ENCODE results near the gene EXPH5.
A peak's percentile ranks its signal among the peaks of the same experiment; 100 is the strongest.
"Not testable (repeated sequence)": the region's sequence is repeated elsewhere in the genome, so short reads cannot be mapped to it uniquely, and the experiment has no call there.

EXPH5 gene

DNA sequence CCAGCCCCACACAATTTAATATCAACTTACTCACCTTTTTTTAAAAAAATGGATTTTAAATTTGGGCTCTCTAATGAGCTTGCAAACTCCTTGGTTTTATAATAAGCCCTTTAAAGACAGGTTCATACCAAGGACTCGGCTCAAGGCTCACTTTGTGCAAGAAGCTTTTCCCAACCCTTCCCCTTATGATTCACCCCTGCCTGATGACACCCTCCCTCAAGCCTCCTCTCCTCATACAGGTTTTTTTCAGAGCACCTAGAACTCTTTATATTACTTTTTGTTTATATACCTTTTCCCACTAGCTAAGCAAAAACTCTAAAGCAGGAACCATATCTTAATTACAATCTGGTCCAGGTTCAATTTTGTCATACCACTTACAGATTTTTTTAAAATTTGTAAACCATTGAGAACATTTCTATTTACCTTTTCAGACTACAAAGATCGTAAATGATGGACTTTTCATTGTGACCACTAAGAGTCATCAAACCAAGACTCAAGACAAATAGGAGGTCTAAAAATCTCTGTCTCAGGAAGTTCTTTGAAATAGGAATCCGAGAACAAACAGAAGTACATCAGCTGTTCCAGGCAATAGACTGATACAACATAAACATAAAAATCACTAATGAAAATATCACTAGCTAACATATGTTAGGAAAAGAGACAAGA lies 13.1 kb upstream of the EXPH5 start:
- no peak for DNase-seq (ENCODE audit: low read depth in 2 of 2, low spot score in 1 of 2)

DNA sequence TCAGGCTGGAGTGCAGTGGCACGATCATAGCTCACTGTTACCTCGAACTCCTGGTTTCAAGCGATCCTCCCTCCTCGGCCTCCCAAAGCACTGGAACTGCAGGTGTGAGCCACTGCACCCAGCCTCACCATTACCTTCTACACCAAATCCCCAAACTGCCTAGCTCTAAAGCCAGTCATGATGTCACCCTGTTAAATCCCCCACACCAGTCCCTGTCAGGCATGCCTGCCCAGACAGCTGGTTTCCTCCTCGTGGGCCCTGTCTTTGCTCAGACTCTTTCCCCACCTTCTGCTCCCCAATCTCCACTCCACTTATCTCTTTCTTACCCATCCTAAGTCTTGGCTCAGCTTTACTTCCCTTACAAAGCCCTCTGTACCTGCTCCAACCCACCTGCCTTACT lies 12.5 kb upstream of the EXPH5 start:
- DNase-seq (ENCODE audit: low read depth in 2 of 2, low spot score in 1 of 2), result no peak

DNA sequence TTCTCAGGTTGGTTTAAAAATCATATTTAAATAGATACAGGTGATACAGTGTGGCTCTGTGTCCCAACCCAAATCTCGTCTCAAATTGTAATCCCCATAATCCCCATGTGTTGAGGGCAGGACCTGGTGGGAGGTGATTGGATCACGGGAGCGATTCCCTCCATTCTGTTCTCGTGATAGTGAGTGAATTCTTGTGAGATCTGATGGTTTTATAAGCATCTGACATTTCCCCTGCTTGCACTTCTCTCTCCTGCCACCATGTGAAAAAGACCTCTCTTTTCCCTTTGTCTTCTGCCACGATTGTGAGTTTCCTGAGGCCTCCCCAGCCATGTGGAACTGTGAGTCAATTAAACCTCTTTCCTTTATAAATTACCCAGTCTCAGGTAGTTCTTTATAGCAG lies 9.2 kb upstream of the EXPH5 start:
- DNase-seq (ENCODE audit: low read depth in 2 of 2, low spot score in 1 of 2), result not testable (repeated sequence)

DNA sequence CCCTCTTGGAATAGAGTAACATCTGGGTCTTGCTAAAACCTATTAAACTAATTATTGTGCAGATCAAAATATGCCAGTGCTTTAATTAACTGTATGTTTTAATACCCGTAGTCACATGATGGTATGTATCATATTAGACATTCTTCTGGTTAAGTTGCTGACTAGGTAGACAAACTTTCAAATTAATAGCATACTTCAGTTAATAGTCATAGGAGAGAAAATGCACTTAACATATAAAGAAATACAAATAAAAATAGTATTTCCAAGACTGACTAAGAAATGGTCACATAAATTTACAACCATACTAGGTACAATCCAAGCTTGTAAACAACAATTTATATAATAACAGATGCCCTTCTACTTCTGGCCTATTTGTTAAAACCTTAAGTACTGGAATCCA lies 7.6 kb upstream of the EXPH5 start:
- DNase-seq (ENCODE audit: low read depth in 2 of 2, low spot score in 1 of 2), result no peak

DNA sequence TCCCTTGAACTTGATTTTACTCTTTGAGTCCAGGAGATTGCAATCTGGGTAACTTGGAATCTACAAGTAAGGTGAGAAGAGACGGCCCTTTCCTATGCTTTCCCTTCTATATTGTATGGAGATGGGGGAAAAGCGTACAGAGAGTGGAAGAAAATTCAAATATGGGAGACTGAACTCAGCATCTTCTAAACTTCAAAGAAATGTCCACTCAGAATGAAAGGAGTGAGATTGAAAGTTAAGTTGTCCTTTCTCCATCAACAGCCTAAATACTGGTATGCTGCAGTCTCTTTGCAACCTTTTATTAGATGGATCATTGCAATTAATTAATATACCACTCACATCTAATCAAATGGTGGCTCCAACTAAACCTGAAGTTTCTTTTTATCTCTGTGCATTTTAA lies 6.4 kb upstream of the EXPH5 start:
- no peak for DNase-seq (ENCODE audit: low read depth in 2 of 2, low spot score in 1 of 2)

DNA sequence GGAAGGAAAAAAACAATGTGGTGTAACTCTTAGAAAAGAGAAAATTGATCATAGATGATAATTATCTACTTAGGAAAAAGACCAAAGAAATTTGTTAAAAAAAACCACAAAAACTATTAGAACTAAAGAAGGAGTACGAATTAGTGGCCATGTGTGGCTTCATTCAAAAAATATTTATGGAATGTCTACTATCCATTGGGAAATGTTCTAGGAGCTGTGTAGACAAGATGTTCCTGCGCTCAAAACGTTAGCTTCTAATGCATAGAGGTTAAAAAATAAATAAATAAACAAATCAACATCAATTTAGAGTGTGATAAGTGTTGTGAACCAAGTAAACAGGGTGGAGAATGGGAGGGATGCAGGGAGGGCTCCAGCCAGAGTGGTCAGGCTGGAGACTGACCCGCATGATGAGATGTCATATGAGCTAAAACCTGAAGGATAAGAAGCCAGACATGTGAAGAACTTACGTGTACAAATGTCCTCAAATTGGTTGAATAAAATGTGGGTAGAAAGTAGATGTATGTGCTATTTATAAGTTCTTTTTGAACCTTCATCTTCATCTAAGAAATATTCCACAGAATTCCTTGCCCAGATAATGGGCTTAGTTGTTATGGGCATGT lies 4.3 kb upstream of the EXPH5 start:
- DNase-seq (ENCODE audit: low read depth in 2 of 2, low spot score in 1 of 2), result no peak

DNA sequence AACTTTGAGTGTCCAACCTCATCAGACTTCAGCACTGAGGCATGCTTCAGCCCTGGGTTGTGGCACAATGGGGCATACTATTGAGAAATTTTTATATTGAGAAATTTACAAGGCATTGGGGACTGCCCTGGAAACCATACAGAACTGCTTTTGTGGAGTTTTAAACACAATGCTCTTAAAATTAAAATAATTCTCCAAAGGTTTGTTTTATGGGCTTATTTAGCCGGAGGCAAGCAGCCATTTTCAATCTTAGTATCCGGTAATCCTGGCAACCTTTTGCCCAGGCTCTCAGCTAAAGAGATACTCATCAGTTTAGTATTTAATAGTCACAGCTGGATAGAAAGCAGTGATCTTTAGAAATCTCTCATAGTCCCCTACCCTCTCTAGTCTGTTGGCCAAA lies 3.1 kb upstream of the EXPH5 start:
- DNase-seq (ENCODE audit: low read depth in 2 of 2, low spot score in 1 of 2), result no peak

DNA sequence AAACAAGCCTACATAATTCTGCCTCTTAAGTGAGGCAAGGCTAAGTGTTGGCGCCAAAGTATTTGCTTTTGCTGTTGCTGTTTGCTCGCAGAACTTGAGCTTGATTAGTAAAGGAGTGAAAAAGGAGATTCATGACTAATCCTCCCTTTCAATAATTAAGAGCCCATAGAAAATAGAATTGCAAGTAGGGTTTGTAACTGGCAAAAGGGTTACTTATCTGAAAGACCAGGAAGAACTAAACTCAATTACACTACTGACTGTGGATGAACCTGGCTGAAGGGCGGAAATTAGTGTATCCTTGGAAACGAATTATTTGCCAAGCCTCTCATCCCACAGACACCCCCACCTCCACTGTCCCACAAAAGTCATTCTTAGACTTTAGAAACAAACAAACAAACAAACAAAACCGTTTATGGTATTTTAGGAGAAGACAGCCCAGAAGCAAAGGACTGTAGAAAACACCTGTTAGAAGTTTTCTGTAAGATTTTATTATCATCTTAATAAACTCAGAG lies 411 bp upstream of the EXPH5 start:
- no peak for DNase-seq (ENCODE audit: low read depth in 2 of 2, low spot score in 1 of 2)

DNA sequence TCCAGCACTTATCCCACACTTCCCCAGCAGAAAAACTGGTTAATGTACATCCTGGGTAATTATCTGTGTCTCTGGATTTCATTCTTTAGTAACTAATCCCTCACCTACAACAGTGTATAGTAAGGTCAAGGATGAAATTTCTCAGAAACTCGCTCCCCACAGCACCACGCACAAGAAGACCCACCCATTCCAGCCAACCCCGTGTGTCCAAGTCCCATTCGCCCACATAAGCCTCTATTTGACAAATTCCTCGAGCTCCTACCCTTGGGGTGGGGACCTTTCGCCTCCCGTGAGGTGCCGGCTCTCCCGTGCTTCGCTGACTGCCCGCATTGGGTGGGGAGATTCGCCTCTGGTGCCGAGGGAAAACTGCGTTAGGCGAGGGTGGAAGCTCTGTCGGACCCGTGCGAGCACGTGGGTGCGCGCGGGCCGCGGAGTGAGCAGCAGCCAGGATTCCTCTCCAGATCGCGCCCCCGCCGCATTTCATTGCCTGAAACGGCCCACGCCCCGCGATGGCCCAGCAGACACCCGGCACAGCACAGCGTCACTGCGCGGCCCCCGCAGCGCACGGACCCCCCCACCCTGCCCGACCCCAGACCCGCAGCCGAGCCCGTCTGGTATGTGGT lies 866 bp downstream of the EXPH5 start:
- peak; percentile 9 to 22 for DNase-seq (ENCODE audit: low read depth in 2 of 2, low spot score in 1 of 2)

DNA sequence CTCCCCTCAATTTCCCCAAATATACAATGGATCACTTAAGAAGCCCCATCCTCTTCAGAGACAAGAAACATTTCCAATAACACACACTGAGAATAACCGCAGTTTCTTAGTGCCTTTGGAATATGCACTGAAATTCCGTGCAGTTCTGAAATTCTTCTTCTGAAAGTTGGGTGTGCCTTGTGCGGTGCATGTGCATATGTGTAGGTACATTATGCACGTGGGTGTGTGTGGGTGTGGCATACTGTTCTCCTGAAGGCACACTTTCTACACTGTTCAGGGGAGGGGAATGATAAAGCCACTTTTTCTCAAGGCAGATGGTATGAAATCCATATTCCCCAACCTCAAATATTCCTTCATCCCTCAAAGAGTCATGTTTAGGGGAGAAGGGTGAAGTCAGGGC lies 1.7 kb downstream of the EXPH5 start:
- no peak for DNase-seq (ENCODE audit: low read depth in 2 of 2, low spot score in 1 of 2)

DNA sequence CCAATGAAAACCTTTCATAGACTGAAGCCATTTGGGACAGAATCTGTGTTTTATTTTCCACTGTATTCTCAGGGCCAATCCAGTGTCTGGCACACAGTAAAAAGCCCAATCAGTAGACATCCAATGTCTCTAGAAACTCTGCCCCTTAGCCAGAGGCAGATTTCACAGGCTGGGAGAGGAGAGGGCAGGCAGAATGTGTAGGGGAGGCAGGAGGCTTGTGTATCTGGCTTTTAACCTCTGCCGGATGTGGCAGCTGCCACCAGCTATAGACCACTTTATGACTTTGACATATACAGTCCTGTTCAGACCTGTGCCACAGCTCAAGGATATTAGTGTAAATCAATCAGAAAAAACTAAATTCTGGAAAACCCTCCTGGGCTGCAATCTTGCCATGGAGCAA lies 4.4 kb downstream of the EXPH5 start:
- DNase-seq (ENCODE audit: low read depth in 2 of 2, low spot score in 1 of 2), result no peak

DNA sequence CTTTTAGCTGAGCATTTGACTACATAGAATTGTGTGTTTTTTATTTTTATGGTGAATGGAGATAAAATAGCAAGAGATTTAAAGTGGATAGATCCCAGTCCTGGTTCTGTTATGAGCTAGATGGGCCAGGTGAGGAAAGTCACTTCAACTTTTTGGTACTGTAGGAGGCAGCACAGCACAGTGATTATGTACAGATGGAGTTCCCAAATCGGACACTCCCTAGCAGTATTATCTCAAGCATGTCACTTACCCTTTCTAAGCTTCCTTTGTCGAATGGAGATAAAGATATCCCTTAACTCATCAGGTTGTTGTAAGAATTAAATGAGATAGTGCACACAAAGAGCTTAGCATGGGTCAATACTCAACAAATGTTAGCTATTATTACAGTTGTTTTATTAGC lies 5.3 kb downstream of the EXPH5 start:
- no peak for DNase-seq (ENCODE audit: low read depth in 2 of 2, low spot score in 1 of 2)

DNA sequence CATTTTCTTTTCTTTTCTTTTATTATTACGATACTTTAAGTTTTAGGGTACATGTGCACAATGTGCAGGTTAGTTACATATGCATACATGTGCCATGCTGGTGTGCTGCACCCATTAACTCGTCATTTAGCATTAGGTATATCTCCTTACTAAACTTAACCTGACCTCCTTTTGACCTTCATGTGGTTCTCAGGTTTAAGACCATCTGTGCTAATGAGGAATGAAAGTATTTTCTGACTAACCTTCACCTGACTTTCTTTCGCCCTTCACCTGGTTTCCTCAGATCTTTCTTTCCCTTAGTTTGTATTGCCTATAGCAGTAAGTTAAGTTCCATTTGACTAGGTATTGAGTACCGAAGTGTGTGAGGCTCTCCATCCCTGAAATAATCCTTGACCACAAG lies 6.5 kb downstream of the EXPH5 start:
- no peak for DNase-seq (ENCODE audit: low read depth in 2 of 2, low spot score in 1 of 2)

DNA sequence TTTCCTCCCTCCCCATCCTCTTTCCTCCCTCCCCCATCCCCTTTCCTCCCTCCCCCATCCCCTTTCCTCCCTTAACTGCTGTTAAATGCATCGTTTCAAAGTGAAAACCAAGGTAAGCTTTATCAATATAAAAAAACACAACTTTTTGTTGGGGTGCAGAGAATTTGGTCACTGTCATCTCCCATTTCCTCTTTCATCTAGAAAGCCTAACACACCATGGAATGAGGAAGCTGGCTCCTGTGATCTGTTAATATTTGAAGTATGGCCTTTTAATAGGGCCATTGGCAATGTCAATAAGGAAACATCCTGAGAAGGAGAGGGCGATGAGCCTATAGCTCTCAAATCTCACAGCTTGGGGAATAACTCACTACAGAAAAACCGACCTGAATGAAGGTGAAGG lies 7.0 kb downstream of the EXPH5 start:
- no peak for DNase-seq (ENCODE audit: low read depth in 2 of 2, low spot score in 1 of 2)

DNA sequence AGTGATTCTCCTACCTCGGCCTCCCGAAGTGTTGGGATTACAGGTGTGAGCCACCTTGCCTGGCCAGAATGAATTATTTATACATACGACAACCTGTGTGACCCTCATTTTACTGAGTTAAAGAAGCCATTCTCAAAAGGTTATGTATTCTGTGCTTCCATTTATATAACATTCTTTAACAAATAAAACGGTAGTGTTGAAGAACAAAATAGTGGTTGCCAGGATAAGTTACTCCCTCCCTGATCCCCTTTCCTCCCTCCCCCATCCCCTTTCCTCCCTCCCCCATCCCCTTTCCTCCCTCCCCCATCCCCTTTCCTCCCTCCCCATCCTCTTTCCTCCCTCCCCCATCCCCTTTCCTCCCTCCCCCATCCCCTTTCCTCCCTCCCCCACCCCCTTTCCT lies 7.4 kb downstream of the EXPH5 start:
- not testable (repeated sequence) for DNase-seq (ENCODE audit: low read depth in 2 of 2, low spot score in 1 of 2)

DNA sequence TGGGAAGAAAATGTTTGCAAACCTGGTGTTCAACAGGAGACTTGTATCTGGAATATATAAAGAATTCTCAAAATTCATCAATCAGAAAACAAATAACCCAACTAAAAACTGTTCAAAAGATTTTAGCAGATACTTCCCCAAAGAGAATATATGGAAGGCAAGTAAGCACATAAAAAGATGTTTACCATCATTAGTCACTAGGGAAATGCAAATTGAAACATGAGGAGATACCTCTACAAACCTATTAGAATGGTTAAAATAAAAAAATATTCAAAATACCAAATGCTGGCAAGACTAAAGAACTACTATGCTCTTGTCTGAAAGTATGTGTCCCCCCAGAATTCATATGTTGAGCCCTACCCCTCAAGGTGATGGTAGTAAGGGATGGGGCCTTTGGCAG lies 8.6 kb downstream of the EXPH5 start:
- no peak for DNase-seq (ENCODE audit: low read depth in 2 of 2, low spot score in 1 of 2)

DNA sequence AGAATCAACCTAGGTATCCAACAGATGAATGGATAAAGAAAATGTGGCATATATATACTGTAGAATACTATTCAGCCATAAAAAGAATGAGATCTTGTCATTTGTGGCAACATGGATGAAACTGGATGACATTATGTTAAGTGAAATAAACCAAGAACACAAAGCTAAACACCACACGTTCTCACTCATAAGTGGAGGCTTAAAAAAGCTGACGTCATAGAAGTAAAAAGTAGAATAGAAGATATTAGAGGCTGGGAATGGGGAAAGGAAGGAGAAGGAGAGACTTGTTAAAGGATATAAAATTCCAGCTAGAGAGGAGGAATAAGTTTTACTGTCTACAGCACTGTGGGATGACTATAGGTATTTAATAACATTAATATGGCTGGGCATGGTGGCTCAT lies 12.9 kb downstream of the EXPH5 start:
- no peak for DNase-seq (ENCODE audit: low read depth in 2 of 2, low spot score in 1 of 2)

DNA sequence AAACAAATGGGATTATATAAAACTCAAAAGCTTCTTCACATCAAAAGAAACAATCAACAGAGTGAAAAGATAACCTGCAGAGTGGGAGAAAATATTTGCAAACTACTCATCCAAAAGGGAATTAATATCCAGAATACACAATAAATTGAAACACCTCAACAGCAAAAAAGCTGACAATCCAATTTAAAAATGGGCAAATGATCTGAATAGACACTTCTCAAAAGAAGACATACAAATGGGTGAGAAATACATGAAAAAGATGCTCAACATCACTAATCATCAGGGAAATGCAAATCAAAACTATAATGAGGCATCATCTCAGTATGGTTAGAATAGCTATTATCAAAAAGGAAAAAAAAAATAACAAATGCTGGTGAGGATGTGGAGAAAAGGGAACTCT lies 13.5 kb downstream of the EXPH5 start:
- no peak for DNase-seq (ENCODE audit: low read depth in 2 of 2, low spot score in 1 of 2)

DNA sequence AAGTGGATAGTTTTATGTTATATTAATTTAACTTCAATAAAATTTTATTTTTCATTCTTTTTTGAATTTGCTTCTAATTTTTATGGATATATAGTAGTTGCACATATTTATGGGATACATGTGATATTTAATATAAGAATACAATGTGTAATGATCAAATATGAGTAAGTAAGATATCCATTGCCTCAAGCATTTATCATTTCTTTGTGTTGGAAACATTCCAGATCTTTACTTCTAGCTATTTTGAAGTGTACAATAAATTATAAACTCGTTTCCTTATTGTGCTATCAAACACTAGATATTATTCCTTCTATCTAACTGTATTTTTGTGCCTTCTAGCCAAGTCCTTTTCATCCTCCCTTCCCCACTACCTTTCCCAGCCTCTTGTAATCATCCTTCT lies 17.0 kb downstream of the EXPH5 start:
- DNase-seq (ENCODE audit: low read depth in 2 of 2, low spot score in 1 of 2), result no peak

DNA sequence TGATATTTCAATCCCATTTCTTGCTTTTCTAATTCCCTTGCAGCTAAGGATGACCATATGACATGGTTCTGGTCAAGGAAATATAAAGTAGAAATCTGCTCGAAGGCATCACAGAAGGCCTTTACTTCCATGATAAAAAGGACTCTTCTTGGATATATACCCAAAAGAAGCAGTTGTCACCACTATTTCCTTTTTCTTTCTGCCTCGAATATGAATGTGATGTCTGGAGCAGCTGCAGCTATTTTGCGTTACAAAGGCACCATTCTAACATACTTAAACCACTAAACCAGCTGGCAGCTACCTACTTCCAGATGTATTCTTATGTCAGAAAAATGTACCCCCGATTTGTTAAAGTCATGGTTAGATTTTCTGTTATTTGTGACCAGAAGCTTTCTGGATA lies 18.9 kb downstream of the EXPH5 start:
- no peak for DNase-seq (ENCODE audit: low read depth in 2 of 2, low spot score in 1 of 2)

DNA sequence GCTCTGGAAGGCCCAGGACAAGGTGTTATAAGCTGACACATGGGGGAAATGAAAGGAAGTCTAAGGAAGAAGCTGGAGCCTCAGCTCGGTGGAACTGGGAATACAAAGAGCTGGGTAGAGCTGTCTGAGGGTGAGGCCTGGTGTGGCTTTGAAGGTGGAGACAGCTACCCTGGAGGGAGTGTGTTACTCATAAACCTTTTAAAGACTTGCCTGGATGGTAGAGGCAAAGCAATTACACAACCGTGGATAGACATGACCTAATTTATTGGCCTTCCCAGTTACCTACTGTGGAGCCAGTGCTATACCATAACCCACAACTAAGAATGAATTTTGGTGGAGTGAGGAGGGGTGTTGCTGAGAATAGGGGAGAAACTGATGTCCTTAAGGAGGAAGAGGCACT lies 22.6 kb downstream of the EXPH5 start:
- no peak for DNase-seq (ENCODE audit: low read depth in 2 of 2, low spot score in 1 of 2)

DNA sequence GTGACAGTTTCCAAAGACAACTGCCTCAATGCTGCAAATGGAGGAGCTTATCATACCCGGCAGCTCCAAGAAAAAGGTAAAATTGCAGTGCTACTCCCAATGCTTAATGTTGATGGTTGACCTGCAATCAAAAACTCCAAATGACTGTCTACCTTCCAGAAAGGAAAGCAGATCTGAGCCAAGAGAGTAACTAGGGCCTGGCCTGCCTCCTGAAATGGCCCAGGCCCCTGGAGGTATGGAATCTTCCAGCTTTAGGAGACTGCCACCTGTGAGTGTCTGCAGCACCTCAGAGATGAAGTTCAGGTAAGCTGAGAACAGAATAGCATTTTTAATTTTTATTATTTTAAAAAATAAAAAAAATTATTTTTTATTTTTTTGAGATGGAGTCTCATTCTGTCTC lies 23.7 kb downstream of the EXPH5 start:
- no peak for DNase-seq (ENCODE audit: low read depth in 2 of 2, low spot score in 1 of 2)

Measured in stimulated activated CD8-positive, alpha-beta memory T cell treated with anti-CD3 and anti-CD28 coated beads, Interleukin-4, amount 100 ng/mL, for 4 hours (primary cell).